ENCODE results near the gene ANKS3.

The ANKS3 gene

GRCh38 chr16:4729876-4730275 is 4.2 kb downstream of the ANKS3 start:
- H3K27ac ChIP-seq (ENCODE audit: insufficient read depth in 1 of 2, low read depth in 1 of 2, low read length in 2 of 2, poor library complexity in 1 of 2, severe bottlenecking in 2 of 2) = no peak overlapping the region
- H3K27me3 ChIP-seq (replicated peaks in 2 of 5; ENCODE audit: control insufficient read depth in 4 of 5, insufficient read depth in 5 of 5, low read length in 4 of 5) = no peaks in the 10 kb centered on the region
- no peak for DNase-seq
- no peaks in the 10 kb centered on the region for H3K9me3 ChIP-seq (ENCODE audit: control extremely low read depth in 1 of 5, control insufficient read depth in 4 of 5, insufficient read depth in 2 of 5, low read depth in 1 of 5, low read length in 4 of 5)
- ChIA-PET POLR2A (no interaction called here), CTCF (interaction anchor here (1.4 kb wide), 1 partner anchor 13 kb away, joined by 3 read pairs; no protein-coding TSS in a partner anchor)
- H3K4me1 ChIP-seq (ENCODE audit: control extremely low read depth in 1 of 4, control insufficient read depth in 4 of 4, insufficient read depth in 4 of 4, low read length in 3 of 4) = peaks cover 3 to 13% (median 7%) of the 10 kb centered on the region in 4 experiments
- 96% methylated on average over 14 of the region's 15 CpGs for WGBS (ENCODE audit: insufficient coverage)
- peaks cover 7 to 41% (median 19%) of the 10 kb centered on the region in 4 experiments for H3K36me3 ChIP-seq (ENCODE audit: control insufficient read depth in 4 of 4, insufficient read depth in 4 of 4, low read length in 3 of 4)
- no peak overlapping the region for H3K4me3 ChIP-seq (ENCODE audit: control insufficient read depth in 1 of 7, extremely low read depth in 1 of 7, insufficient read depth in 4 of 7, low read depth in 2 of 7, low read length in 6 of 7)

- H3K9me3 ChIP-seq (ENCODE audit: control extremely low read depth in 1 of 5, control insufficient read depth in 4 of 5, insufficient read depth in 2 of 5, low read depth in 1 of 5, low read length in 4 of 5) = no peaks in the 10 kb centered on the region
- H3K27ac ChIP-seq (ENCODE audit: insufficient read depth in 1 of 2, low read depth in 1 of 2, low read length in 2 of 2, poor library complexity in 1 of 2, severe bottlenecking in 2 of 2) = no peak overlapping the region
- no peaks in the 10 kb centered on the region for H3K27me3 ChIP-seq (replicated peaks in 2 of 5; ENCODE audit: control insufficient read depth in 4 of 5, insufficient read depth in 5 of 5, low read length in 4 of 5)
- WGBS (ENCODE audit: insufficient coverage) = 100% methylated on average over 8 of the region's 8 CpGs
- CTCF ChIA-PET = no interaction called here
- POLR2A ChIA-PET = interaction anchor here (0.6 kb wide), 1 partner anchor 208 kb away, joined by 3 read pairs; the partner anchor contains the start of gene PPL
- peaks cover 7 to 50% (median 26%) of the 10 kb centered on the region in 4 experiments for H3K36me3 ChIP-seq (ENCODE audit: control insufficient read depth in 4 of 4, insufficient read depth in 4 of 4, low read length in 3 of 4)
- peaks cover 3 to 8% (median 4%) of the 10 kb centered on the region in 4 experiments for H3K4me1 ChIP-seq (ENCODE audit: control extremely low read depth in 1 of 4, control insufficient read depth in 4 of 4, insufficient read depth in 4 of 4, low read length in 3 of 4)
- no peak overlapping the region for H3K4me3 ChIP-seq (ENCODE audit: control insufficient read depth in 1 of 7, extremely low read depth in 1 of 7, insufficient read depth in 4 of 7, low read depth in 2 of 7, low read length in 6 of 7)
- DNase-seq = no peak
Measured at GRCh38 chr16:4728676-4729075, 5.4 kb downstream of the ANKS3 start.

DNA sequence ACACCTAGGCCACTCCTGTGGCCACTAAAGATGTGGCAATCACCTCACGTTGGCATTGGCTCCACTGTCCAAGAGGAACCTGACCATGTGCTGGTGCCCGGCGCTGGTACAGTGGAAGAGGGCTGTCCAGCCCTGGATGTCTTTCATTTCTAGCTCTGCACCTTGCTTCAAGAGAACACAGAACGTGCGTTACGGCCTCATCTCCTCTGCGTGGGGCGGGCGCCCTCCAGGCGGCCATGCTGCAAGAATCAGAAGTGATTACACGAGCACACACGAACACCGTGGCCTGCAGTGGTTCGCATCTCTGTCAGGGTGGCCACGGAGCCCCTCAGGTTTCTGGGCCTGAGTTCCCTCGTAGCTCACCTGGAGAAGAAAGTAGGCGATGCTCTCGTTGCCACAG is 7.5 kb downstream of the ANKS3 start:
- peaks cover 5 to 49% (median 31%) of the 10 kb centered on the region in 4 experiments for H3K36me3 ChIP-seq (ENCODE audit: control insufficient read depth in 4 of 4, insufficient read depth in 4 of 4, low read length in 3 of 4)
- H3K27me3 ChIP-seq (replicated peaks in 2 of 5; ENCODE audit: control insufficient read depth in 4 of 5, insufficient read depth in 5 of 5, low read length in 4 of 5) = no peaks in the 10 kb centered on the region
- CTCF ChIA-PET = no interaction called here
- H3K9me3 ChIP-seq (ENCODE audit: control extremely low read depth in 1 of 5, control insufficient read depth in 4 of 5, insufficient read depth in 2 of 5, low read depth in 1 of 5, low read length in 4 of 5) = no peaks in the 10 kb centered on the region
- H3K4me1 ChIP-seq (ENCODE audit: control extremely low read depth in 1 of 4, control insufficient read depth in 4 of 4, insufficient read depth in 4 of 4, low read length in 3 of 4) = no peaks in the 10 kb centered on the region
- POLR2A ChIA-PET = no interaction called here
- 95% methylated on average over 18 of the region's 18 CpGs for WGBS (ENCODE audit: insufficient coverage)
- H3K27ac ChIP-seq (ENCODE audit: insufficient read depth in 1 of 2, low read depth in 1 of 2, low read length in 2 of 2, poor library complexity in 1 of 2, severe bottlenecking in 2 of 2) = no peak overlapping the region
- no peak for DNase-seq
- H3K4me3 ChIP-seq (ENCODE audit: control insufficient read depth in 1 of 7, extremely low read depth in 1 of 7, insufficient read depth in 4 of 7, low read depth in 2 of 7, low read length in 6 of 7) = no peak overlapping the region

DNA sequence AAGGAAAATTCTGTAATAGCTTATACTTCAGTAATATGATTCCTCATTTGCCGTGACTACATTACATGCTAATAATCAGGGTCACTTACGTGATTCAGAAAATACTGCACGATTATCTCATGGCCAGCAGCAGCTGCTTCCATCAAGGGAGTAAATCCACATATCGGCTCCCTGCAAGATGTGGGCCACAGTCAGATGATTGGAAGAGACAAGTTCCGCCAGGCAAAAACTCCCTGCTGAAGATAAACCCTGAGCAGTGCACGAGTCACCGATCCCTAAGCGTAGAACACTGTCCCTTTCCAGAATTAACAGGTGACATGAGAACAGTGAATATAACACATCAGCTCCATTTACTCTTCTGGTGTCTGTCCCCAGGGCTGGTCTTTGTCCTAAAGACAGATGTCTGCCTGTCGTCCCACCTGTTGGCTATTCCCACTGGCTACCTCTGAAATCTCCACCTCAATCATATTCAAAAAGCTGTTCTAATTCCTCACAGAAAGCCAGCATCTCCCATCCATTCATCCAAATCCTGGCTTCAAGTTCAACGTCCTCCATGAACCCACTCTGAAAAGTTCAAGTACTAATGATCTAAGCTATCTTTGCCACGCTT is 9.3 kb downstream of the ANKS3 start:
- no peak overlapping the region for H3K4me3 ChIP-seq (ENCODE audit: control insufficient read depth in 1 of 7, extremely low read depth in 1 of 7, insufficient read depth in 4 of 7, low read depth in 2 of 7, low read length in 6 of 7)
- no peaks in the 10 kb centered on the region for H3K27me3 ChIP-seq (replicated peaks in 2 of 5; ENCODE audit: control insufficient read depth in 4 of 5, insufficient read depth in 5 of 5, low read length in 4 of 5)
- no peak overlapping the region for H3K27ac ChIP-seq (ENCODE audit: insufficient read depth in 1 of 2, low read depth in 1 of 2, low read length in 2 of 2, poor library complexity in 1 of 2, severe bottlenecking in 2 of 2)
- H3K36me3 ChIP-seq (ENCODE audit: control insufficient read depth in 4 of 4, insufficient read depth in 4 of 4, low read length in 3 of 4) = peaks cover 5 to 44% (median 27%) of the 10 kb centered on the region in 4 experiments
- no peaks in the 10 kb centered on the region for H3K9me3 ChIP-seq (ENCODE audit: control extremely low read depth in 1 of 5, control insufficient read depth in 4 of 5, insufficient read depth in 2 of 5, low read depth in 1 of 5, low read length in 4 of 5)
- no peaks in the 10 kb centered on the region for H3K4me1 ChIP-seq (ENCODE audit: control extremely low read depth in 1 of 4, control insufficient read depth in 4 of 4, insufficient read depth in 4 of 4, low read length in 3 of 4)
- CTCF ChIA-PET = interaction anchor here (1.4 kb wide), 1 partner anchor 14 kb away, joined by 5 read pairs; no protein-coding TSS in a partner anchor
- WGBS (ENCODE audit: insufficient coverage) = 96% methylated on average over 8 of the region's 11 CpGs
- POLR2A ChIA-PET = interaction anchor here (1.7 kb wide), 1 partner anchor 10 kb away, joined by 6 read pairs; the partner anchor contains the start of genes ANKS3 and DNAAF8
- DNase-seq = no peak

DNA sequence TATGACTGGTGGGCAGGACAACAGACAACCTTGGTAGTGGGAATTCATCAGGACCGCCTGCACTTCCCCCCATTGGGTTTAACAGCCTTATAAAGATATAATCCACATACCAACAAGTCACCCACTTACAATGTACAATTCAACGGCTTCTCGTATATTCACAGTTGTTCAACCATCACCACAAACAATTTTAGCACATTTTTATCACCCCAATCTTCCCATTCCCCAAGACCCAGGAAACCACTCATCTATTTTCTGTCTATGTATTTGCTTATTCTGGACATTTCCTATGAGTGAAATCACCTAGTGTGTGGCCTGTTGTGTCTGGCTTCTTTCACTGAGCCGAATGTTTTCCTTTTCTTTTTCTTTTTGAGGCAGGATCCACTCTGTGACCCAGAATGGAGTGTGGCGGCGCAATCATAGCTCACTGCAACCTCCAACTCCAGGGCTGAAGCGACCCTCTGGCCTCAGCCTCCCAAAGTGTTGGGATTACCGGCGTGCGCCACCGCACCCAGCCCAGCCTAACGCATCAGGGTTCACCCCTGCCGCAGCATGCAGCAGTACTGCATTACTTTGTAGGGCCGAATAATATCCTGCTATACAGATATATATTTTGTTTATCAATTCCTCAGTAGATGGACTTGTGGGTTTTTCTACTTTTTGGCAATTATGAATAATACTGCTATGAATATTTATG is 10.9 kb downstream of the ANKS3 start:
- 95% methylated on average over 6 of the region's 14 CpGs for WGBS (ENCODE audit: insufficient coverage)
- Histone ChIP-seq H3K27ac (ENCODE audit: insufficient read depth in 1 of 2, low read depth in 1 of 2, low read length in 2 of 2, poor library complexity in 1 of 2, severe bottlenecking in 2 of 2) (no peak overlapping the region), H3K36me3 (ENCODE audit: control insufficient read depth in 4 of 4, insufficient read depth in 4 of 4, low read length in 3 of 4) (peaks cover 5 to 39% (median 20%) of the 10 kb centered on the region in 4 experiments), H3K27me3 (replicated peaks in 2 of 5; ENCODE audit: control insufficient read depth in 4 of 5, insufficient read depth in 5 of 5, low read length in 4 of 5) (no peaks in the 10 kb centered on the region), H3K4me1 (ENCODE audit: control extremely low read depth in 1 of 4, control insufficient read depth in 4 of 4, insufficient read depth in 4 of 4, low read length in 3 of 4) (no peaks in the 10 kb centered on the region), H3K9me3 (ENCODE audit: control extremely low read depth in 1 of 5, control insufficient read depth in 4 of 5, insufficient read depth in 2 of 5, low read depth in 1 of 5, low read length in 4 of 5) (no peaks in the 10 kb centered on the region), H3K4me3 (ENCODE audit: control insufficient read depth in 1 of 7, extremely low read depth in 1 of 7, insufficient read depth in 4 of 7, low read depth in 2 of 7, low read length in 6 of 7) (no peak overlapping the region)
- DNase-seq = no peak
- ChIA-PET POLR2A (no interaction called here), CTCF (interaction anchor here (1.4 kb wide), 1 partner anchor 13 kb away, joined by 5 read pairs; no protein-coding TSS in a partner anchor)

- H3K36me3 ChIP-seq (ENCODE audit: control insufficient read depth in 4 of 4, insufficient read depth in 4 of 4, low read length in 3 of 4) = peaks cover 5 to 24% (median 15%) of the 10 kb centered on the region in 4 experiments
- H3K27me3 ChIP-seq (replicated peaks in 2 of 5; ENCODE audit: control insufficient read depth in 4 of 5, insufficient read depth in 5 of 5, low read length in 4 of 5) = no peaks in the 10 kb centered on the region
- H3K9me3 ChIP-seq (ENCODE audit: control extremely low read depth in 1 of 5, control insufficient read depth in 4 of 5, insufficient read depth in 2 of 5, low read depth in 1 of 5, low read length in 4 of 5) = no peaks in the 10 kb centered on the region
- CTCF ChIA-PET = interaction anchor here (1.2 kb wide), 1 partner anchor 406 kb away, joined by 3 read pairs; no protein-coding TSS in a partner anchor
- POLR2A ChIA-PET = no interaction called here
- H3K4me3 ChIP-seq (ENCODE audit: control insufficient read depth in 1 of 7, extremely low read depth in 1 of 7, insufficient read depth in 4 of 7, low read depth in 2 of 7, low read length in 6 of 7) = no peak overlapping the region
- no peak for DNase-seq
- no peaks in the 10 kb centered on the region for H3K4me1 ChIP-seq (ENCODE audit: control extremely low read depth in 1 of 4, control insufficient read depth in 4 of 4, insufficient read depth in 4 of 4, low read length in 3 of 4)
- no peak overlapping the region for H3K27ac ChIP-seq (ENCODE audit: insufficient read depth in 1 of 2, low read depth in 1 of 2, low read length in 2 of 2, poor library complexity in 1 of 2, severe bottlenecking in 2 of 2)
- WGBS (ENCODE audit: insufficient coverage) = 87% methylated on average over 3 of the region's 5 CpGs
Measured at GRCh38 chr16:4718466-4718865, 15.6 kb downstream of the ANKS3 start.

DNA sequence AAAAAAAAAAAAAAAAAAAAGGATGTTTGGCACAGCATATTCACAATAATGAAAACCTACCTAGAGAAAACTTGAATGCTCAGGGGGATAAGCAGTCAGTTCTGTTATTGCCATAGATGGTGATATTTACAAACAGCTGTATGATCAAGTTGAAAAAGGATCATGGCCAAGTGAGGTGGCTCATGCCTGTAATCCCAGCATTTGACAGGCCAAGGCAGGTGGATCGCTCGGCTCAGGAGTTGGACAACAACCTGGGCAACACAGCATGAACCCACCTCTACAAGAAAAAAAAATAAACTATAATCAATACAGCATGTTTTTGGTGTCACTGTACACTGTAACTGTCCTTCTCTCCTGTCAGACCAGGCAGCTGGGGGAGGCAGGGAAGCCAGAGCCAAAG is 19.1 kb downstream of the ANKS3 start:
- H3K36me3 ChIP-seq (ENCODE audit: control insufficient read depth in 4 of 4, insufficient read depth in 4 of 4, low read length in 3 of 4) = peaks cover 5 to 27% (median 23%) of the 10 kb centered on the region in 4 experiments
- WGBS (ENCODE audit: insufficient coverage) = no CpG with 5 or more reads among the region's 2 CpGs

More for the DNA sequence above, 19.1 kb downstream of the ANKS3 start:
- no peaks in the 10 kb centered on the region for H3K4me1 ChIP-seq (ENCODE audit: control extremely low read depth in 1 of 4, control insufficient read depth in 4 of 4, insufficient read depth in 4 of 4, low read length in 3 of 4)
- ChIA-PET CTCF (no interaction called here), POLR2A (no interaction called here)
- no peaks in the 10 kb centered on the region for H3K9me3 ChIP-seq (ENCODE audit: control extremely low read depth in 1 of 5, control insufficient read depth in 4 of 5, insufficient read depth in 2 of 5, low read depth in 1 of 5, low read length in 4 of 5)
- H3K4me3 ChIP-seq (ENCODE audit: control insufficient read depth in 1 of 7, extremely low read depth in 1 of 7, insufficient read depth in 4 of 7, low read depth in 2 of 7, low read length in 6 of 7) = no peak overlapping the region
- H3K27ac ChIP-seq (ENCODE audit: insufficient read depth in 1 of 2, low read depth in 1 of 2, low read length in 2 of 2, poor library complexity in 1 of 2, severe bottlenecking in 2 of 2) = no peak overlapping the region
- H3K27me3 ChIP-seq (replicated peaks in 2 of 5; ENCODE audit: control insufficient read depth in 4 of 5, insufficient read depth in 5 of 5, low read length in 4 of 5) = no peaks in the 10 kb centered on the region
- no peak for DNase-seq

All from common myeloid progenitor, CD34-positive (primary cell).